ENCODE measurements around the gene PLPPR2. TPM values are rescaled to one million over a fixed set of nuclear protein-coding genes. Genes with fewer than 3 reads are reported as not detected.

Gene PLPPR2
- total and polyA plus RNA-seq, 2 of the 4 experiments (the other 2 are of a cell fraction), result 3.9 to 45.2 TPM

GRCh38 chr19:11322269-11323024 is 32.8 kb upstream of the PLPPR2 start:
- dilution Hi-C loops (cut with HindIII; ENCODE audit: low sequenced_read_pairs, unreplicated experiment), result no loop called here
- Histone ChIP-seq H4K20me1 (ENCODE audit: insufficient read depth, low read length) (no peaks in the 10 kb centered on the region), H2BK15ac (ENCODE audit: low read depth, low read length) (no peak overlapping the region), H3K79me1 (ENCODE audit: low read depth in 1 of 2, low read length in 2 of 2) (no peaks in the 10 kb centered on the region), H2AFZ (replicated peaks; ENCODE audit: low read length, poor library complexity) (no peak overlapping the region), H3K27me3 (ENCODE audit: control insufficient read depth, insufficient read depth, low read length) (no peaks in the 10 kb centered on the region), H3K9ac (ENCODE audit: low read depth, low read length) (no peak overlapping the region), H4K8ac (ENCODE audit: low read depth in 2 of 2, low read length in 2 of 2) (no peak overlapping the region), H2BK20ac (ENCODE audit: low read depth, low read length) (no peak overlapping the region), H3K4me1 (ENCODE audit: control insufficient read depth, insufficient read depth, low read length) (peaks cover 12% of the 10 kb centered on the region), H2BK120ac (ENCODE audit: low read depth, low read length) (no peak overlapping the region), H3K9me3 (ENCODE audit: control insufficient read depth, insufficient read depth, low read length) (no peaks in the 10 kb centered on the region), H2AK9ac (replicated peaks; ENCODE audit: low read depth, low read length, poor library complexity) (no peak overlapping the region), H3K14ac (replicated peaks; ENCODE audit: low read depth, low read length) (0 out of 2 replicates have a peak overlapping the region, but pooled peaks have one; percentile 28), H4K5ac (ENCODE audit: low read depth, low read length) (no peak overlapping the region), H3K56ac (ENCODE audit: extremely low read depth, insufficient read depth, low read length) (no peak overlapping the region), H3K9me1 (ENCODE audit: insufficient read depth, low read length) (peaks cover 10% of the 10 kb centered on the region), H3K23ac (ENCODE audit: low read depth, low read length) (no peak overlapping the region), H2BK5ac (ENCODE audit: low read depth, low read length, poor library complexity, severe bottlenecking) (no peak overlapping the region), H3K36me3 (ENCODE audit: control insufficient read depth, insufficient read depth, low read length) (peaks cover 7% of the 10 kb centered on the region; the same call in 1 of the 2 replicates), H2AK5ac (ENCODE audit: low read depth, low read length) (0 out of 2 replicates have a peak overlapping the region, but pooled peaks have one; percentile 15), H3K4me3 (ENCODE audit: insufficient read depth, low read depth, low read length) (no peak overlapping the region), H3K27ac (ENCODE audit: insufficient read depth, low read length) (no peak overlapping the region), H3K4me2 (ENCODE audit: low read depth, low read length) (no peak overlapping the region), H3K4ac (ENCODE audit: low read depth, low read length) (no peak overlapping the region), H3K18ac (ENCODE audit: low read depth, low read length) (no peak overlapping the region), H4K91ac (ENCODE audit: insufficient read depth, low read depth, low read length) (no peak overlapping the region)
- CTCF ChIA-PET, result no interaction called here
- TF ChIP-seq CHD1 (IDR thresholded peaks at IDR 0.05; ENCODE audit: low read depth, low read length) (no peak), NFE2L2 (IDR thresholded peaks at IDR 0.05; ENCODE audit: low read depth, low read length) (no peak), ELK1 (IDR thresholded peaks at IDR 0.05; ENCODE audit: borderline replicate concordance, low read depth, low read length) (no peak), POLR2A (IDR thresholded peaks at IDR 0.05; ENCODE audit: low read depth, low read length) (no peak), CTCF (conservative IDR thresholded peaks at IDR 0.05; ENCODE audit: low read depth, low read length) (no peak), MXI1 (IDR thresholded peaks at IDR 0.05; ENCODE audit: borderline replicate concordance, low read depth, low read length) (no peak), RCOR1 (IDR thresholded peaks at IDR 0.05; ENCODE audit: insufficient replicate concordance, low read length) (no peak), USF2 (IDR thresholded peaks at IDR 0.05; ENCODE audit: low read depth, low read length) (no peak), MAFK (IDR thresholded peaks at IDR 0.05; ENCODE audit: low read depth, low read length) (no peak), CEBPB (IDR thresholded peaks at IDR 0.05; ENCODE audit: low read depth, low read length) (no peak), FOS (IDR thresholded peaks at IDR 0.05; ENCODE audit: low read depth, low read length) (no peak), RAD21 (IDR thresholded peaks at IDR 0.05; ENCODE audit: low read length) (no peak), RFX5 (IDR thresholded peaks at IDR 0.05; ENCODE audit: low read depth, low read length) (no peak)
- WGBS, 2 experiments (ENCODE audit: extremely low coverage in 2 of 2, insufficient read length in 1 of 2), result no CpG with 5 or more reads among the region's 7 CpGs
- peak; percentile 37 for DNase-seq
- BruUV-seq (replicated peaks), result TSS peak; percentile 46
- no peak for ATAC-seq (ENCODE audit: low read depth)
- intact Hi-C loops (cut with micrococcal nuclease), result no loop called here
- POLR2A ChIA-PET (ENCODE audit: unreplicated experiment), result no interaction called here
- in situ Hi-C loops (cut with MboI; ENCODE audit: low sequenced_read_pairs), result no loop called here
